Cardiac fibroblast (primary cell): ENCODE measurements around the gene SCUBE1.

Source experiments
- DNase-seq, 2 donors: peaks; one replicate each; pipeline versions ENCODE4 v3.0.0 to v3.0.0-alpha.2; 2010; ENCODE audit warnings: low read depth in 2 of 2
- H3K4me3 ChIP-seq, 2 donors: replicated peaks in 1 of 2; 1 replicate in 1 of 2; 2 replicates in 1 of 2; pipeline ENCODE4 v1.5.1; 2011; ENCODE audit warnings: low read depth in 2 of 2, low read length in 2 of 2, mild to moderate bottlenecking in 2 of 2, moderate library complexity in 1 of 2
- CTCF ChIP-seq: IDR thresholded peaks from one replicate; pipeline ENCODE4 v1.5.1; 2011; ENCODE audit warnings: low read depth, mild to moderate bottlenecking, low read length, inconsistent platforms

SCUBE1 gene

DNA sequence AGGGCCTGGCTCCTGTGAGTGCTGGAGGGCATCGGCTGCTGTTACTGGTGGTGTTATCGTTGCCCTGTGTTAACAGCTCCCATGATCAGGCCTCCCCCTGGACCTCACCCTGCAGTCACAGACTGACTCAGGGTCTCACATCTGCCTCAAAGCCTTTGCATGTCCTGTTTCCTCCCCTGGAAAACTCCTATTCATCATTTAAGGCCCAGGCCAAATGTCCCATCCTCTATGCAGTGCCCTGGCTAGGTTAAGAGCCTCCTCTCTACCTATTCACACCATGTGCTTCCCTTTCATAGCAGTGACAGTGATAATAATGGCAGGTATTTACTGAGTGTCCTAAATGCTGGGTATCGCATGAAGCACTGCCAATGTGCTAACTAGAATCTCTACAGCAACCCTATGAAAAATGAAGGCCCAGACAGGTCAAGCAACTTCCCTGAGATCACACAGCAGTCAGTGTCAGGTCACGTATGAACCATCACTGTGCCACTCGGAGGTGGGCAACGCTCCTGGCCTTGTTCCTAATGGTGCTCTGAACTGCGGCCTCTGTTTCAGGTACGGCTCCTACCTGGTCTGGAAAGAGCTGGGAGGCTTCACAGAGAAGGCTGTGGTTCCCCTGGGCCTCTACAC is 182.6 kb downstream of the SCUBE1 start:
- H3K4me3 ChIP-seq, result no peak overlapping the region
- no peak for TF ChIP-seq CTCF

DNA sequence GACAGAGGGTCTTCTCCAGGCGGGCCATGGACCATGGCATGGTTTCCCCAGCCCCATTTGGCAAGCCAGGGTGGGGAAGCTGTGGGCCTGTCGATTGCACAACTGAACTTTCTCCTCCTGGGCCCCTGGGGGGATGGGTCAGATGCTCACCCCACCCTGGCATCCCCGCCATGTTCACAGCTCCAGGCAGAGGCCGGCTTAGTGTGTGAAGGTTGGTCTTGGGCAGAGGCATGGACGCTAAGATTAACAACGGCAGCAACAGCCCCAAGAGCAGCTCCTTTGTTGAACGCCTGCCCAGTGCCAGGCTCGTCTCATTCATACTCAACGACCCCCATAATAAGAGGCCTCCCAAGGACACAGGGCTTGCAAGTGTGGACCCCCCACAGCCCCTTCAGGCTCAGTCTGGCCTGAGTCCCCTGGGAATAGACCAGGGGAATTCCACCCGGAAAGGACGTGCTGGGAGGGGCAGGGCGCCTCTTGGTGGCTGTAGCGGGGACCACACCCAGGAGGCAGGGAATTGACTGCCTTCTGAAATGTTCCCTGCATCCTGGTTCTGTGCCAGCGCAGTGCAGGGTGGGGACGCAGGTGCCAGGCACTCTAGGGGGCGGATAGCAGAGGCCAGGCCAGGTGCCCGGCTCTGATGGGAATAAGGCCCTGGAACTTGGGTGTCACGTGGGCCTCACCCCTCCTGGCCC is 183.5 kb downstream of the SCUBE1 start:
- DNase-seq, result peak; percentile 23 to 42
- no peak overlapping the region for H3K4me3 ChIP-seq
- TF ChIP-seq CTCF, result peak; percentile 42

More for the DNA sequence above, 182.6 kb downstream of the SCUBE1 start:
- no peak for DNase-seq

- no peak overlapping the region for H3K4me3 ChIP-seq
- DNase-seq, result no peak
- no peak for TF ChIP-seq CTCF
Measured at GRCh38 chr22:43158778-43159483, 184.2 kb downstream of the SCUBE1 start.

DNA sequence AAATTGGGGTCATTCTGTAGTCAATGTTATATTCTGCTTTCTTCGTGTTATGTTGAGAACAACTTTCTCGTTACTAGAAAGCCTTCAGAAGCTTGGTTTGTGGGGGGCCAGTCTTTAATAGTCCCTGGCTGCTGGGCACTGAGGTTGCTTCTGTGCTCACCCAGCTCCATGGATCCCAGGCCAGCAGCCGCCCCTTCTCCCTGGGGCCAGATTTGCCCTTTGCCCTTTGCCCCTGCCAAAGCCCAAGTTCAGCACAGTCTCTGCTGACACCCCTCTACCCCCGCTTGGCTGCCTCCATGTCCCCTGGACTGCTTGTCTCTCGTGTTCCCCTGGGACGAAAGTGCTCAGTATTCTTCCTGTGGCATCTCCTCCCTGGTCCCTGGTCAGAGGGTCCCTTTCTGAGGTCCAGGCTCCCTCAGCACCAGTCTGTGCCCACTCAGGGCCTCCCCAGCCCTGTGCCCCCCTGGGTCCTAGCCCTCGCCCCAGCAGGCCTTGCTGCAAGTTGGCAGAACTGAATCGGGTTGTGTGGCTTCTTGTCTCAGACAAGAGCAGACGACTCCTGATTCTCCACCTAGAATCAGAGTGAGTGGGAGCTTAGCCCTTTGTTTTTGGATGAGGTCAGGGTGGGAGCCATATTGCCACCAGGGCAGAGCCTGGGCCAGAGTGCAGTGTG is 185.2 kb downstream of the SCUBE1 start:
- TF ChIP-seq CTCF, result no peak
- no peak for DNase-seq
- no peak overlapping the region for H3K4me3 ChIP-seq

DNA sequence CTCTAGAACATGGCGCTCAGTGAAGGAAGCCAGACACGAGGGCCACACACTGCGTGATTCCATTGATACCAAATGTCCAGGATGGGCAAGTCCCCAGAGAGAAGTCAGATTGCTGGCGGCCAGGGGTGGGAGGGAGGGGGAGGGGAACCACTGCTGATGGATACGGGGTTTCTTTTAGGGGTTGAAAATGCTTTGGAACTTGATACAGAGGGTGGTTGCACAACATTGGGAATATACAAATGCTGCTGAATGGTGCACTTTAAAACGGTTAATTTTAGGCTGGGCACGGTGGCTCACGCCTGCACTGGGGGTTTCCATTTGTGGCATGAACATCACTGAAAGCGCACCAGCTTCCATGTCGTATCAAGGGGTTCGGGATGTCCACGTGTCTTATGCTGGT is 186.8 kb downstream of the SCUBE1 start:
- TF ChIP-seq CTCF, result no peak
- no peak for DNase-seq
- H3K4me3 ChIP-seq, result no peak overlapping the region

GRCh38 chr22:43155789-43156188 is 187.4 kb downstream of the SCUBE1 start:
- no peak overlapping the region for H3K4me3 ChIP-seq
- no peak for TF ChIP-seq CTCF
- no peak for DNase-seq
